HEK293 (cell line): ENCODE measurements around the gene LRRC57.

Experiments
- CTCF ChIA-PET: fragments of 350-600 bp; formaldehyde crosslinking; extraction: SDS; loops from one replicate; lab custom pipeline; 2021; ENCODE audit warnings: antibody characterized with exemption; lab: Yijun Ruan, JAX
- POLR2A ChIA-PET: fragments of 300-600 bp; formaldehyde crosslinking; extraction: SDS; loops from one replicate; lab custom pipeline; 2020; ENCODE audit warnings: antibody characterized with exemption, inconsistent platforms; lab: Yijun Ruan, JAX
- H3K27ac ChIP-seq: fragments of 200-500 bp; sonication (Bioruptor generic); 2 replicates; pipeline ENCODE4 v1.5.1; 2014; ENCODE audit warnings: low read depth, low read length, control low read depth, inconsistent platforms; ENCODE audit errors: extremely low read depth
- H3K36me3 ChIP-seq, 2 experiments: fragments of 200-500 bp in 1 of 2; sonication (Bioruptor generic) in 1 of 2; 1 replicate in 1 of 2; 2 replicates in 1 of 2; pipeline ENCODE4 v1.5.1; 2014 to 2017; ENCODE audit warnings: inconsistent platforms in 2 of 2, low read length in 2 of 2; ENCODE audit not compliant: control insufficient read depth in 2 of 2, insufficient read depth in 1 of 2
- H3K4me1 ChIP-seq: fragments of 200-500 bp; sonication (Bioruptor generic); 2 replicates; pipeline ENCODE4 v1.5.1; 2014; ENCODE audit warnings: mild to moderate bottlenecking, low read length, inconsistent platforms; ENCODE audit not compliant: control insufficient read depth, insufficient read depth
- H3K4me3 ChIP-seq: 2 replicates; pipeline ENCODE4 v1.5.1; 2011; ENCODE audit warnings: low read depth, mild to moderate bottlenecking, control low read depth, low read length, moderate library complexity
- H3K9me3 ChIP-seq: fragments of 200-500 bp; sonication (Bioruptor generic); 2 replicates; pipeline ENCODE4 v1.5.1; 2014; ENCODE audit warnings: low read depth, low read length, inconsistent platforms; ENCODE audit not compliant: control insufficient read depth, insufficient read depth
- BCL11A ChIP-seq: fragments of 450-650 bp; formaldehyde crosslinking; IDR thresholded peaks from 2 replicates; pipeline ENCODE4 v1.5.1; 2016; ENCODE audit warnings: low read depth, missing biosample characterization, missing genetic modification characterization
- BCL6B ChIP-seq: fragments of 450-650 bp; formaldehyde crosslinking; IDR thresholded peaks from 2 replicates; pipeline ENCODE4 v1.5.1; 2017; ENCODE audit warnings: missing biosample characterization, missing genetic modification characterization
- CTCF ChIP-seq: fragments of 450-650 bp; formaldehyde crosslinking; IDR thresholded peaks from 2 replicates; pipeline ENCODE4 v1.5.1; 2016; ENCODE audit warnings: missing biosample characterization, missing genetic modification characterization
- HOXA7 ChIP-seq: sonication (generic); formaldehyde crosslinking; IDR thresholded peaks from 2 replicates; pipeline ENCODE4 v1.8.1; 2022; ENCODE audit warnings: missing genetic modification reagents, borderline replicate concordance
- PBX3 ChIP-seq: sonication (generic); formaldehyde crosslinking; IDR thresholded peaks from 2 replicates; pipeline ENCODE4 v1.8.1; 2022; ENCODE audit warnings: mild to moderate bottlenecking, moderate library complexity, missing genetic modification reagents
- SCRT1 ChIP-seq: fragments of 450-650 bp; formaldehyde crosslinking; IDR thresholded peaks from 2 replicates; pipeline ENCODE4 v1.5.1; 2016; ENCODE audit warnings: missing biosample characterization, missing genetic modification characterization, borderline replicate concordance
- ZBTB21 ChIP-seq: fragments of 450-650 bp; formaldehyde crosslinking; IDR thresholded peaks from 2 replicates; pipeline ENCODE4 v1.5.1; 2017; ENCODE audit warnings: missing biosample characterization, missing genetic modification characterization
- ZFP69B ChIP-seq: fragments of 450-650 bp; formaldehyde crosslinking; IDR thresholded peaks from 2 replicates; pipeline ENCODE4 v1.5.1; 2016; ENCODE audit warnings: missing biosample characterization, missing genetic modification characterization
- ZIC2 ChIP-seq: fragments of 450-650 bp; formaldehyde crosslinking; IDR thresholded peaks from 2 replicates; pipeline ENCODE4 v1.5.1; 2016; ENCODE audit warnings: missing biosample characterization, missing genetic modification characterization
- ZNF138 ChIP-seq: fragments of 450-650 bp; formaldehyde crosslinking; IDR thresholded peaks from 2 replicates; pipeline ENCODE4 v1.5.1; 2016; ENCODE audit warnings: missing biosample characterization, missing genetic modification characterization, borderline replicate concordance
- ZNF146 ChIP-seq: fragments of 450-650 bp; formaldehyde crosslinking; IDR thresholded peaks from 2 replicates; pipeline ENCODE4 v1.5.1; 2016; ENCODE audit warnings: missing biosample characterization, missing genetic modification characterization
- ZNF155 ChIP-seq: fragments of 450-650 bp; formaldehyde crosslinking; IDR thresholded peaks from 2 replicates; pipeline ENCODE4 v1.5.1; 2016; ENCODE audit warnings: missing biosample characterization, missing genetic modification characterization
- ZNF19 ChIP-seq: fragments of 450-650 bp; formaldehyde crosslinking; IDR thresholded peaks from 2 replicates; pipeline ENCODE4; 2016; ENCODE audit warnings: missing biosample characterization, missing genetic modification characterization, low read depth
- ZNF221 ChIP-seq: fragments of 450-650 bp; formaldehyde crosslinking; IDR thresholded peaks from 2 replicates; pipeline ENCODE4 v1.5.1; 2017; ENCODE audit warnings: missing biosample characterization, missing genetic modification characterization, borderline replicate concordance
- ZNF416 ChIP-seq: fragments of 450-650 bp; formaldehyde crosslinking; IDR thresholded peaks from 2 replicates; pipeline ENCODE4 v1.5.1; 2016; ENCODE audit warnings: missing biosample characterization, missing genetic modification characterization
- ZNF510 ChIP-seq: fragments of 450-650 bp; formaldehyde crosslinking; IDR thresholded peaks from 2 replicates; pipeline ENCODE4 v1.5.1; 2018; ENCODE audit warnings: mild to moderate bottlenecking, missing genetic modification characterization, missing biosample characterization; ENCODE audit not compliant: insufficient replicate concordance
- ZNF518A ChIP-seq: fragments of 450-650 bp; formaldehyde crosslinking; conservative IDR thresholded peaks from 2 replicates; pipeline ENCODE4 v1.5.1; 2016; ENCODE audit warnings: low read depth, missing biosample characterization, missing genetic modification characterization
- ZNF558 ChIP-seq: fragments of 450-650 bp; formaldehyde crosslinking; IDR thresholded peaks from 2 replicates; pipeline ENCODE4 v1.5.1; 2016; ENCODE audit warnings: missing biosample characterization, missing genetic modification characterization
- ZNF596 ChIP-seq: fragments of 450-650 bp; IDR thresholded peaks from 2 replicates; pipeline ENCODE4 v1.5.0; 2018; ENCODE audit warnings: missing biosample characterization, mild to moderate bottlenecking, missing genetic modification characterization, moderate library complexity
- ZNF621 ChIP-seq: fragments of 450-650 bp; formaldehyde crosslinking; IDR thresholded peaks from 2 replicates; pipeline ENCODE4 v1.5.1; 2017; ENCODE audit warnings: missing biosample characterization, missing genetic modification characterization
- ZNF624 ChIP-seq: fragments of 450-650 bp; formaldehyde crosslinking; IDR thresholded peaks from 2 replicates; pipeline ENCODE4 v1.5.1; 2017; ENCODE audit warnings: missing biosample characterization, missing genetic modification characterization
- ZNF658 ChIP-seq: fragments of 450-650 bp; formaldehyde crosslinking; IDR thresholded peaks from 2 replicates; pipeline ENCODE4; 2016; ENCODE audit warnings: missing biosample characterization, missing genetic modification characterization
- ZNF664 ChIP-seq: fragments of 450-650 bp; formaldehyde crosslinking; IDR thresholded peaks from 2 replicates; pipeline ENCODE4 v1.5.1; 2016; ENCODE audit warnings: missing biosample characterization, missing genetic modification characterization
- ZNF704 ChIP-seq: fragments of 450-650 bp; formaldehyde crosslinking; IDR thresholded peaks from 2 replicates; pipeline ENCODE4 v1.5.1; 2016; ENCODE audit warnings: missing biosample characterization, missing genetic modification characterization
- ZNF76 ChIP-seq: fragments of 450-650 bp; formaldehyde crosslinking; IDR thresholded peaks from 2 replicates; pipeline ENCODE4; 2016; ENCODE audit warnings: low read depth, missing biosample characterization, missing genetic modification characterization, borderline replicate concordance
- ZNF785 ChIP-seq: fragments of 450-650 bp; formaldehyde crosslinking; IDR thresholded peaks from 2 replicates; pipeline ENCODE4 v1.5.1; 2016; ENCODE audit warnings: missing biosample characterization, missing genetic modification characterization

Gene LRRC57

GRCh38 chr15:42533246-42533645 lies 15.3 kb downstream of the LRRC57 start (continued):
- TF ChIP-seq ZNF138 (tag by site-specific recombination) (no peak), ZNF558 (no peak), BCL6B (tag by site-specific recombination) (no peak), ZNF155 (no peak), PBX3 (no peak), ZBTB21 (tag by site-specific recombination) (no peak), BCL11A (no peak), ZNF621 (tag by site-specific recombination) (no peak), ZIC2 (tag by site-specific recombination) (no peak), ZNF658 (tag by site-specific recombination) (no peak)

- CTCF ChIA-PET = no interaction called here
- H3K36me3 ChIP-seq = peaks cover 0 to 50% of the 10 kb centered on the region in 2 experiments; a peak in 2 of 3 replicates
- POLR2A ChIA-PET = no interaction called here
These were observed 19.6 kb downstream of the LRRC57 start for GRCh38 chr15:42528970-42529369.

More at GRCh38 chr15:42528970-42529369, 19.6 kb downstream of the LRRC57 start:
- H3K9me3 ChIP-seq = no peaks in the 10 kb centered on the region
- no peak overlapping the region for H3K27ac ChIP-seq
- H3K4me1 ChIP-seq = no peaks in the 10 kb centered on the region
- TF ChIP-seq ZBTB21 (tag by site-specific recombination) = no peak
- TF ChIP-seq ZNF664 (tag by site-specific recombination) = no peak
- no peak for TF ChIP-seq ZNF19 (tag by site-specific recombination)
- no peak for TF ChIP-seq ZNF76 (tag by site-specific recombination)
- no peak for TF ChIP-seq CTCF (tag by site-specific recombination)
- no peak for TF ChIP-seq ZNF624 (tag by site-specific recombination)
- TF ChIP-seq ZNF221 (tag by site-specific recombination) = no peak
- TF ChIP-seq ZNF785 (tag by site-specific recombination) = no peak
- TF ChIP-seq ZNF596 = no peak
- no peak for TF ChIP-seq SCRT1 (tag by site-specific recombination)
- TF ChIP-seq ZNF146 (tag by site-specific recombination) = no peak
- no peak for TF ChIP-seq ZNF138 (tag by site-specific recombination)
- no peak for TF ChIP-seq ZFP69B
- TF ChIP-seq ZNF518A = no peak
- TF ChIP-seq ZNF704 (tag by site-specific recombination) = no peak
- TF ChIP-seq ZNF558 = no peak
- TF ChIP-seq ZNF510 (tag by site-specific recombination) = no peak
- TF ChIP-seq HOXA7 (CRISPR knock-in tag) = no peak
- no peak for TF ChIP-seq ZNF416
- H3K4me3 ChIP-seq = no peak overlapping the region
